GM15510 (cell line): ENCODE data around the gene DHX34.

Experiments used
- POLR2A ChIP-seq: IDR thresholded peaks from 3 replicates; pipeline ENCODE4 v1.6.1; 2011; ENCODE audit warnings: borderline replicate concordance; ENCODE audit not compliant: insufficient read length; ENCODE audit errors: extremely low read depth

DHX34 gene

DNA sequence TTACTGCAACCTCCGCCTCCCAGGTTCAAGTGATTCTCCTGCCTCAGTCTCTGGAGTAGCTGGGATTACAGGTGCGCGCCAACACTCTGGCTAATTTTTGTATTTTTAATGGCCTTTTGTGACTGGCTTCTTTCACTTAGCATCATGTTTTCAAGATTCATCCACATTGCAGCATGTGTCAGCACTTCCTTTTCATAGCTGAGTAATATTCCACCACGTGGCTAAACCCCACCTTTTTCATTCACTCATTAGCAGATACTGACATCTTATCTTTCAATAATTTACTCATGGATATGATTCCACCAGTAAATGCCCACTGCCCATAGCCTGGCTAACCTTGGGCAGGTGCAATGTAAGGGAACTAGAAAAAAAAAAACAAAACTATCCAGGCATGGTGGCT, 32.6 kb upstream of the DHX34 start:
- TF ChIP-seq POLR2A = no peak

GRCh38 chr19:47319923-47320871, 28.9 kb upstream of the DHX34 start:
- no peak for TF ChIP-seq POLR2A

GRCh38 chr19:47321630-47322029, 27.5 kb upstream of the DHX34 start:
- no peak for TF ChIP-seq POLR2A

DNA sequence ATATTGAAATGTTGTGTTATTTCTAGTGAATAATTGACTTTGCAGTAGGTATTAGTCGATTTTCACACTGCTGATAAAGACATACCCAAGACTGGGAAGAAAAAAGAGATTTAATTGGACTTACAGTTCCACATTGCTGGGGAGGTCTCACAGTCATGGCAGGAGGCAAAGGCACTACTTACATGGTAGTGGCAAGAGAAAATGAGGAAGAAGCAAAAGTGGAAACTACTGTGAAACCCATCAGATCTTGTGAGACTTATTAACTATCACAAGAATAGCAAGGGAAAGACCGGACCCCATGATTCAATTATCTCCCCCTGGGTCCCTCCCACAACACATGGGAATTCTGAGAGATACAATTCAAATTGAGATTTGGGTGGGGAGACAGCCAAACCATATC, 27.1 kb upstream of the DHX34 start:
- no peak for TF ChIP-seq POLR2A

DNA sequence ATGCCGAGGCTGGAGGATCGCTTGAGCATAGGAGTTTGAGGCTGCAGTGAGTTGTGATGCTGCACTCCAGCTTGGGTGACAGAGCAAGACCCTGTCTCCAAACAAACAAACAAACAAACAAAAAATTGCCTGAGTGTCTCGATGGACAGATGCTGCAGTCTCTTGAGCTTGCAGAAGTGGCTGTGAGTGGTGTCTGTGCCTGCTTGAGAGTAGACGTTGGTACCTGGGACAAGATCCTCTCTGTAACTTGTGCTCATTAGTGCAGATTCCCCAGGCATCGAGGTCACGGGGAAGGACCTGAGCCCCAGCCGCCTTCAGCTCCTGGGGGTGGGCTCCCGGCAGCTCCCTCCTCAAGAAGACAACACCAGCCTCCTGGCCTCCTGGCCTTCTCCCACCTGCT, 25.7 kb upstream of the DHX34 start:
- TF ChIP-seq POLR2A = no peak

- no peak for TF ChIP-seq POLR2A
Measured at GRCh38 chr19:47323872-47324271, 25.2 kb upstream of the DHX34 start.

- TF ChIP-seq POLR2A = no peak
Measured at GRCh38 chr19:47324502-47324901, 24.6 kb upstream of the DHX34 start.

DNA sequence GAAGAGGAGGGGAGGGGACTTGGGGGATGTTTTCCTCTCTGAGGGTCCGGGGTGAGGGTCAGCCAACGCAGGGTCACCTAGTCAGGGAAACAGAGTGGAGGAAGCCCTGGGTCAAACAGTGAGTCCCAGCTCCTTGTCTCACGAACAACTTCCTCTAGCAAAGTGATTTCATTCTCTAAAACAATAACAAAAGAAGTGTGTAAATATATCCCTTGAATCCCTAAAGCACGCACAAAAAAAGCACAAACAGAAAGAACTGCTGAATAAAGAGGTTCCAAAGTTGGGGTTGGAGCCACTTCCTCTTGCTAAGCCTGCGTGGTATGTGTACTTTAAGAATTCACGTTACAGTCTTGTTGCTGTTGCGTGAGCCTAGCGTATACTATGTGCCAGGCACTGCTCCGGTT, 18.6 kb upstream of the DHX34 start:
- TF ChIP-seq POLR2A = no peak

GRCh38 chr19:47331490-47331889, 17.6 kb upstream of the DHX34 start:
- TF ChIP-seq POLR2A = no peak

- TF ChIP-seq POLR2A = no peak
Measured at GRCh38 chr19:47331931-47332547, 17.1 kb upstream of the DHX34 start, which contains the start of gene C5AR2. TSS of gene C5AR2 (plus strand) at chr19:47332175. CDS start at chr19:47340800, 8,625 bp downstream.

DNA sequence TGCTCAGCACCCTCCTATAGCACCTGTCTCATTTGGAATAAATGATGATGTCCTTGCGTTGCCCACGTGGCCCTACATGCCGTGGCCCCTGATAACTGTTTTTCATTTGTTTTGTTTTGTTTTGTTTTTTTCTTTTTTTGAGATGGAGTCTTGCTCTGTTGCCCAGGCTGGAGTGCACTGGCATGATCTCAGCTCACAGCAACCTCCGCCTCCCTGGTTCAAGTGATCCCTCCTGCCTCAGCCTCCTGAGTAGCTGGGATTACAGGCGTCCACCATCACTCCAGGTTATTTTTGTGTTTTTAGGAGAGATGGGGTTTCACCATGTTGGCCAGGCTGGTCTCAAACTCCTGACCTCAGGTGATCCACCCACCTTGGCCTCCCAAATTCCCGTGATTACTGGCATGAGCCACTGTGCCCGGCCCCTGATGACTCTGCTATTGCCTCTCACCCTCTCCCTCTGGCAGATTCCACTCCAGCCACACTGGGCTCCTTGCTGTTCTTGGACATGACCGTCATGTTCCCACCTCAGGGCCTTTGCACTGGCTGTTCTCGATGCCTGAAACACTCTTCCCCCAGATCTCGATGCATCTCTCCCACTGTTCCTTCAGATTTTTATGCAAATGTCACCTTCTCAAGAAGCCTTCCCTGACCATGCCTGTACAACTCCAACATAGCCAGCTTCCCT, 9.8 kb upstream of the DHX34 start:
- no peak for TF ChIP-seq POLR2A

- no peak for TF ChIP-seq POLR2A
Measured at GRCh38 chr19:47340477-47341208, 8.5 kb upstream of the DHX34 start.

- TF ChIP-seq POLR2A = no peak
Measured at GRCh38 chr19:47341734-47342133, 7.4 kb upstream of the DHX34 start.

DNA sequence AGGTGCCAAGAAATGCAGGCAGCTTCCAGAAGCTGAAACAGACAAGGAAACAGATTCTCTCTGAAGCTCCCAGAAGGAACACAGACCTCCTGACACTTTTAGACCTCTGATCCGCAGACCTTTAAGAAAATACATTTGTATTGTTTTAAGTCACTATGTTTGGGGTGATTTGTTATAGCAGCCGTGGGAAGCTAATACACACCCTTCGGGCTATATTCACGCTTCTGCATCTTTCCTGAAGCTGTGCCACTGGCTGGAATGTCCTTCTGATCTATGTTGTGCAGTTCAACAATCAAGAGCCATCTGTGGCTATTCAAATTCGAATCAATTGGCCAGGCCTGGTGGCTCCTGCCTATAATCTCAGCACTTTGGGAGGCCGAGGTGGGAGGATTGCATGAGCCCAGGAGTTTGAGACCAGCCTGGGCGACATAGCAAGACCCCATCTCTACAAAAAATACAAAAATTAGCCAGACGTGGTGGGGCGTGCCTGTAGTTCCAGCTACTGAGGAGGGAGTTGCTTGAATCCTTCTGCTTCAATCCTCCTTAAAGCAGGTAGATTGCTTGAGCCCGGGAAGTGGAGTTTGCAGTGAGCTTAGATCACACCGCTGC, 5.8 kb upstream of the DHX34 start:
- no peak for TF ChIP-seq POLR2A
